Dermis microvascular lymphatic vessel endothelial cell (primary cell): Measurements from ENCODE around the gene PAK6. TPM values are rescaled to one million over a fixed set of nuclear protein-coding genes. Genes with fewer than 3 reads are reported as not detected.

ENCODE experiments used
- DNase-seq, 2 donors: peaks; one replicate each; pipeline versions ENCODE4 v3.0.0 to v3.0.0-alpha.2; 2010; ENCODE audit warnings: low read depth in 2 of 2
- total RNA-seq: library from RNA; depleted of rRNA; stranded (reverse); fragments of >200 nt; gene quantifications from 2 replicates; pipeline ENCODE4 v1.2.1, GENCODE V29; 2014

Gene PAK6
- total RNA-seq, 1 donor from 2014 or later = not detected

- no peak for DNase-seq
These were observed 2.7 kb downstream of the PAK6 start for GRCh38 chr15:40241269-40242212.

- no peak for DNase-seq
These were observed 3.3 kb downstream of the PAK6 start for GRCh38 chr15:40242213-40242599.

- DNase-seq = no peak
These were observed 3.7 kb downstream of the PAK6 start for GRCh38 chr15:40242601-40243000.

- DNase-seq = no peak
These were observed 4.4 kb downstream of the PAK6 start for GRCh38 chr15:40243126-40243810.

- DNase-seq = no peak
These were observed 6.2 kb downstream of the PAK6 start for GRCh38 chr15:40244961-40245523.

- no peak for DNase-seq
These were observed 7.0 kb downstream of the PAK6 start for GRCh38 chr15:40245666-40246450.

GRCh38 chr15:40246496-40247280 lies 7.8 kb downstream of the PAK6 start:
- no peak for DNase-seq

GRCh38 chr15:40247406-40247971 lies 8.6 kb downstream of the PAK6 start:
- no peak for DNase-seq

- no peak for DNase-seq
These were observed 9.3 kb downstream of the PAK6 start for GRCh38 chr15:40248006-40248783.

GRCh38 chr15:40249477-40250303 lies 10.8 kb downstream of the PAK6 start:
- peak in 1 of 2 donors; percentile 25 for DNase-seq

- no peak for DNase-seq
These were observed 11.4 kb downstream of the PAK6 start for GRCh38 chr15:40250304-40250656.

GRCh38 chr15:40250771-40251483 lies 12.1 kb downstream of the PAK6 start:
- no peak for DNase-seq

GRCh38 chr15:40251486-40252140 lies 12.8 kb downstream of the PAK6 start:
- no peak for DNase-seq

- no peak for DNase-seq
These were observed 13.2 kb downstream of the PAK6 start for GRCh38 chr15:40252141-40252437.

- DNase-seq = peak; percentile 6 to 25
These were observed 13.7 kb downstream of the PAK6 start for GRCh38 chr15:40252438-40253166.

GRCh38 chr15:40253167-40253790 lies 14.4 kb downstream of the PAK6 start:
- DNase-seq = no peak

- no peak for DNase-seq
These were observed 15.6 kb downstream of the PAK6 start for GRCh38 chr15:40254452-40254851.
